NT2/D1 (cell line): Measurements from ENCODE around the gene PIP5KL1.

Experiments
- SUZ12 ChIP-seq: IDR thresholded peaks from 2 replicates; pipeline ENCODE4 v1.6.1; 2011; ENCODE audit not compliant: insufficient read length, insufficient read depth; ENCODE audit errors: extremely low read depth
- YY1 ChIP-seq: IDR thresholded peaks from 2 replicates; pipeline ENCODE4 v1.6.1; 2011; ENCODE audit not compliant: insufficient read length, insufficient read depth
- ZNF274 ChIP-seq: IDR thresholded peaks from 2 replicates; pipeline ENCODE4 v1.6.1; 2011; ENCODE audit warnings: mild to moderate bottlenecking, low read depth, low read length

- TF ChIP-seq ZNF274 (no peak), YY1 (no peak), SUZ12 (no peak)
Observed at GRCh38 chr9:127909839-127910273, 20.7 kb downstream of the PIP5KL1 start.
